H4 (cell line): ENCODE data around the gene IL21R. TPM values are rescaled to one million over a fixed set of nuclear protein-coding genes. Genes with fewer than 3 reads are reported as not detected.
A peak's percentile ranks its signal among the peaks of the same experiment; 100 is the strongest.
"Not testable (repeated sequence)": the region's sequence is repeated elsewhere in the genome, so short reads cannot be mapped to it uniquely, and the experiment has no call there.

Source experiments
- DNase-seq: peaks from one replicate; pipeline ENCODE4 v3.0.0-alpha.2; 2015; ENCODE audit warnings: low spot score
- total RNA-seq: library from RNA; depleted of rRNA; stranded (reverse); fragments of >200 nt; shearing (Covaris generic); gene quantifications from 2 replicates; pipeline ENCODE4 v1.2.3, GENCODE V29; 2014

IL21R gene
- total RNA-seq, 1 experiment from 2014 or later: 1.0 TPM

- peak; percentile 89 for DNase-seq
Observed at GRCh38 chr16:27426423-27427408, 24.7 kb downstream of the IL21R start.

- DNase-seq: no peak
Observed at GRCh38 chr16:27427538-27427937, 25.6 kb downstream of the IL21R start.

DNA sequence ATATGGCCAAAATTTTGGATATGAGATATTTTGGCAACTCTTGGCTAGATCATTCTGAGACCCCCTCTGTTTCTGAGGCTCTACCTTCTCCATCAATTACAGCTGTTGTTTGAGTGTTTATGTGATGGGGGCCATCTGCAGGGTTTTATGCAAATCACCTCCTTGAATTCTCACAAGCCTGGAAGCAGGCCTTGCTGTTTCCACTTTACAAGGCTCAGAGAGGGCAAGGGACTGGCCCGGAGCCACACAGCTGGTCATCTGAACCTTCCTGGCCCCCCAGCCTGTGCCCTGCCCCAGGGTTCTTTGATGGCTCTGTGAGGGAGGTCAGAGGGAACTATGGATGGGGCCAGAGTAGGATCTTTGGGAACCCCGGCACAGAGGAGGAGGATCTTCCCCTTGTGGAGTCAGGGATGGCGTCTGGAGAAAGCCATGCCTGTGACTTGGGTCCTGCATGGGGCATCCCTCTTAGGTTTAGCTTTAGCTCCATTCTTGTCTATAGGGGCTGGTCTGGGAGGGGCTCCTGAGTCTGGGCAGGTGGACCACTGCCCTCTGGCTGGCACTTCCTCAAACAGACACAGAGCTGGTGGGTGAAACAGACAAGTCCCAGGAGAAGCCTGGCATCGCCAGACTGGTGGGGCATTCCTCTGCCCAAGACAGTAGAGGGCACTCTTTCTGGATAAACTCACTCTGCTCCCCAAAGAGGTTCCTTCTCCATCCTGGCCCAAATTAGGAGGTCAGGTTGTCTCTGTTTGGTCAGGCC lies 26.2 kb downstream of the IL21R start:
- no peak for DNase-seq

DNA sequence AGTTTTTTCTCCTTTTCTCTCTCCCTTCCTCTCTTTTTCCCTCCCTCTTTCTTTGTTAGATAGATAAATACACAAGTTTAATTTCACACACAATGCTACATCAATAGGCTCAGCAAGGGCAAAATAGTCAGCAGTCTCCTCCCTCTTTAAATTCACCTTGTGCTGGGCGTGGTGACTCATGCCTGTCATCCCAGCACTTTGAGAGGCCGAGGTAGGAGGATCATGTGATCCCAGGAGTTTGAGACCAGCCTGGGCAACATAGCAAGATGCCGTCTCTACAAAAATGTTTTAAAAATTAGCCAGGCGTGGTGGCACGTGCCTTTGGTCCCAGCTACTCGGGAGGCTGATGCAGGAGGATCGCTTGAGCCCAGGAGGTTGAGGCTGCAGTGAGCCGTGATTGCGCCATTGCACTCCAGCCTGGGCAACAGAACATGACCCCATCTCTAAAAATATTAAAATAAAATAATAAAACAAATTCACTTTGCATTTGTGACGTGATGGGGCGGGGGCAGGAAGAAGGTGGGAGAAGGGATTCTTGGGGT lies 27.4 kb downstream of the IL21R start:
- no peak for DNase-seq

DNA sequence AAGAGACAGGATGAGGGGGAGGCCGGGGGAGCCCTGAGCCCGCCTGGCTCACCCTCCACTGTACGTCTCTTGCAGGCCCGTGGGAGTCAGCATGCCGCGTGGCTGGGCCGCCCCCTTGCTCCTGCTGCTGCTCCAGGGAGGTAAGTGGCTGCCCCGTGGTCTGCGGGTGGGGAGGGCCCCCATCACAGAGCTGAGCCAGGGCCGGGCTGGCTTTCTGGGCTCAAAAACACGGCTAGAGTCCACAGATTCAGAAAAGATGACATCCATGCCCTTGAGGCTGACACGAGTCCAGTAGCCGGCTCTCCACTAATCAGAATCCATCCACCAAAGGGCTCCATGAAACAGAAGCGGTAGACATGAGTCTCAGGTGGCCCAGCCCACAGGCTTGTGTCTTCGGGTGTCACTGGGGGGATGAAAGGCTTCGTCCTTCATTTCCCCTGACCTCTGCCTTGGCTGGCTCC lies 28.0 kb downstream of the IL21R start:
- no peak for DNase-seq

DNA sequence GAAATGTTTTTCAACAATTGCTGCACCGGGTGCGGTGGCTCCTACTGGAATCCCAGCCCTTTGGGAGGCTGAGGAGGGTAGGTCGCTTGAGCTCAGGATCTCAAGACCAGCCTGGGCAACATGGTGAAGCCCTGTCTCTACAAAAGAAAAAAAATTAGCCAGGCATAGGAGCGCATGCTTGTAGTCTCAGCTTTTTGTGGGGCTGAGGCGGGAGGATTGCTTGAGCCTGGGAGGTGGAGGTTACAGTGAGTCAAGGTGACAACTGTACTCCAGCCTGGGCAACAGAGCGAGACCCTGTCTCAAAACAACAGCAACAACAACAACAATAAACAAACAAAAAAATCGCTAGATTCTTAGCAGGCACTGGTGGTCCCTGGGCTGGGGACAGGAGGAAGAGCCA lies 28.5 kb downstream of the IL21R start:
- DNase-seq: no peak

GRCh38 chr16:27430923-27431484 lies 29.0 kb downstream of the IL21R start:
- DNase-seq: no peak

DNA sequence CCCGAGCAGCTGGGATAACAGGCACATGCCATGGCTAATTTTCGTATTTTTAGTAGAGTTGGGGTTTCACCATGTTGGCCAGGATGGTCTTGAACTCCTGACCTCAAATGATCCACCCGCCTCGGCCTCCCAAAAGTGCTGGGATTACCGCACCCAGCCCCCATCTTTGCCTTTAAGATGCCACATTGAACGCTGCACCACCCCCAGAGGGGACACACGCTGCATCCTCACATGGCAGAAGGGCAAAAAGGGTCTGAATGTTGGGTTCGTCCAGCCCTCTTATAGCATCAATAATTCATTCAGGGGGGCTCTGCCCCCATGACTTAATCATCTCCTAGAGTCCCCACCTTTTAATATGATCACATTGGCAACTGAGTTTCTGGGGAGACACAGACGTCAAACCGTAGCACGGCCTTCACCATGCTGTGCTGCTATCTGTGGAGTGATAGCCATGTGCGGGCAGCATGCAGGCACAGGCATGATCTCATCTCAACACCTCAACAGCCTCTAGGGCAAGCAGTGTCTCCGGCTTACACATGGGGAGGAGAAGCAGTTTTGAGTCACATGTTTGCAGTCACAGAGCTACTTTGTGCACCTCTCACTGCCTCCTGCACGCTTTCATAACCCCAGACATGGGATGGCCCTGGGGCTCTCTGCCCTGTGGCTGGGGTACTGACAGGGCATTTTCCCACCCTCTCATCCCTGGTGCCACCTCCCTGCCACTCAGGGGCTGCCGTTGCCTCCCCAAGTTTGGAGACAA lies 30.0 kb downstream of the IL21R start:
- no peak for DNase-seq

GRCh38 chr16:27432558-27432957 lies 30.6 kb downstream of the IL21R start:
- no peak for DNase-seq

DNA sequence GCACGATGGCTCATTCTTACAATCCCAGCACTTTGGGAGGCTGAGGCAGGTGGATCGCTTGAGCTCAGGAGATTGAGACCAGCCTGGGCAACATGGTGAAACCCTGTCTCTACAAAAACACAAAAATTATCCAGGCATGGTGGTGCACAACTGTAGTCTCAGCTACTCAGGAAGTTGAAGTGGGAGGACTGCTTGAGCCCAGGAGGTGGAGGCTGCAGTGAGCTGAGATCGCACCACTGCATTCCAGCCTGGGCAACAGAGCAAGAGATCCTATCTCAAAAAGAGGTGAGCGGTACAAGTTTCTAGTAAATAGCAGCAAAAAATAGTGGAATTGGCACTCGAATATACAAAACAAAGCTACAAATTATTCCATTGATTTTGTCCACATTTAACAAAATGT lies 31.2 kb downstream of the IL21R start:
- not testable (repeated sequence) for DNase-seq

GRCh38 chr16:27433636-27434035 lies 31.7 kb downstream of the IL21R start:
- no peak for DNase-seq

GRCh38 chr16:27434141-27435051 lies 32.4 kb downstream of the IL21R start:
- no peak for DNase-seq

DNA sequence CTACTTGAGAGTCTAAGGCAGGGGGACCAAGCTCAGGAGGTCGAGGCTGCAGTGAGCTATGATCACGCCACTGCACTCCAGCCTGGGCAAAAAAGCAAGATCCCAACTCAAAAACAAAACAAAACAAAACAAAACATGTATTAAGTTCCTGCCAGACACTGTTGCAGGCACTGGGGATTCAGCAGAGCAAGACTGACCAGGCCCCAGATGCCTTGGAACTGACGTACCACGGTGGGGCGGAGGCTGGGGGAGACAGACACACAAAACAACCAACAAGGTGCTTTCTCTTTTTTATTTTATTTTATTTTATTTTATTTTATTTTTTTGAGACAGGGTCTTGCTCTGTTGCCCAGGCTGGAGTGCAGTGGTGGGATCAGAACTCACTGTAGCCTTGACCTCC lies 33.2 kb downstream of the IL21R start:
- not testable (repeated sequence) for DNase-seq

- no peak for DNase-seq
Observed at GRCh38 chr16:27436065-27436464, 34.1 kb downstream of the IL21R start.

DNA sequence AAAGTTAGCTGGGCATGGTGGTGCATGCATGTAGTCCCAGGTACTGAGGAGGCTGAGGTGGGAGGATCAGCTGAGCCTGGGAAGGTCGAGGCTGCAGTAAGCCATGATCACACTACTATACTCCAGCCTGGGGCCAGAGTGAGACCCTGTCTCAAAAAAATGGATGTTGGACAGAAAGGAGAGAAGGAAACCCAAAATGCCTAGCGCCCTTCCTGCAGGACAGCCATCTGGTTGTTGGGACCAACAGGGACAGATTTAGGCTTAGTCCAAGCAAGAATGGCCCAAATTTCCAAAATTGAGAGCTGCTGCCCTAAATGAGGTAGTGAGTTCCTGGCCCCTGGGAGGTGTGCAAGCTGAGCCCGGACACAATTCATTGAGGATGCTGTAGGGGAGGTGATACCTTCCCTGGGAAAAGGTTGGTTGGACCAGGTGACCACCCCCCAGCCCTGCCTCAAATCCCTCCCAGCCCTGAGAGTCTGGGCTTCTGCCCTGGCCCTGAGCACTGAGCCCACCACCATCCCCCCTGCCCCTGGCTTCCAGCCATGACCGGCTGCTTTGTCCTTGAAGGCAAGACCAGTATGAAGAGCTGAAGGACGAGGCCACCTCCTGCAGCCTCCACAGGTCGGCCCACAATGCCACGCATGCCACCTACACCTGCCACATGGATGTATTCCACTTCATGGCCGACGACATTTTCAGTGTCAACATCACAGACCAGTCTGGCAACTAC lies 35.1 kb downstream of the IL21R start:
- DNase-seq: no peak

DNA sequence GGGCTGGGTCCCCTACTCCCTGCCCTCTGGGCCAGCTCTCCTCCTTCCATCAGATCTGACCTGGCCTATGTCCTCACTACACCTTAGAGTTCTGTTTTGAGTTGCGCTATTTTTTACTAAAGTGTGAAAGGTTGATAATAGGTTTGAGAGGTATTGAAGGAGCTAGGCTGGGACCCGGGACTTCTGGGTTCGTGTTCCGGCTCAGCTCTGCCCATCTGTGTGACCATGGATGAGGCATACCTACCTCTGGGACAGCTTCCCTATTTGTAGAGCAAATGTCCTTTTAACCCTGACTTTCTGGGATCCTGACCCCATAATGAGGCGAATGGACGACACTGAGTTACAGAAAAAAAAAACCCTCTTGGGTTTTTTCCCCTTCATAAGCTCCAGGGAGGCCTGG lies 36.0 kb downstream of the IL21R start:
- no peak for DNase-seq

DNA sequence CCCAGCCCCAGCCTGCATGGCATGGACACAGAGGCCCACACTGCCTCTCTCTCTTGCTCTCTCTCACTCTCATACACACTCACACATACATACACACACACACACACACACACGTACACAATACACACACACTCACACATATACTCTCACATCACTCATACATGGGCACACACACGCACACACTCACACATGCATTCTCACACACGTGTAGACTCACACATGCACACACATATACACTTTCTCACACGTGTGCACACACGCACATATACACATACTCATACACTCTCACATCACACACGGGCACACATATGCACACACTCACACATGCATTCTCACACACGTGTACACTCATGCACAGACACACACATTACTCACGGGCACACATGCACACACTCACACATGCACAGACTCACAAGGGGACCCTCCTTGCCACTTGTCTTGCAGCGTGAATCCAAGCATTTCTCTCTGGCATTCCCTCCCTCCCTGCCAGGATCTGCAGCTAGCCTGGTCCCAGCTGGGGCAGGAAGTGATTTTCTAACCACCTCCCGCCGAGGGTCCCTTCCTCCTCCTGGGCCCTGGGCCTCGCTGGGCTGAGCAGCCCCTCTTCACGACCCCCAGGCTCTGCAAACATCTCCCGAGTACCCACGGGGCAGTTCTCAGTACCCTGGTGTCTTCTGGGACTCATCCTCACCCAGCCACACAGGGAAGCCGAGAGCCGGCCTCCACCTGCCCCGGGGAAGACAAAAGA lies 37.5 kb downstream of the IL21R start:
- no peak for DNase-seq

- DNase-seq: no peak
Observed at GRCh38 chr16:27441276-27441675, 39.3 kb downstream of the IL21R start.

DNA sequence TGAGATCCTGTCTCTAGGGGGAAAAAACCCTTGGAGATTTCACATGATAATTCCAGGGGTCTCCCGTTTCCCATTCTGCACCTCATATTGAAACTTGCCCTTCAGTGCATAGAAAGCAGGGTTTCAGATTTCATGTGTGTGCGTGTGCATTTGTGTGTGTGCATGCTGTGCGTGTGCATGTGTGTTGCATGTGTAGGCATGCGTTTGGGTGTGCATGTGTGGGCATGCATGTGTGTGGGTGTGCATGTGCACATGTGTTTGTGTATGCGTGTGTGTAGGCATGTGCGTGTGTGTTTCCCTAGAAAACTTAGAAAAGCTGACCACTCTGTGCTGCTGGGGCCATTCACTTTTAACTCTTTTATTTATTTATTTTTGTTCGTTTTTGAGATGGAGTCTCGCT lies 40.0 kb downstream of the IL21R start:
- no peak for DNase-seq
